Stimulated activated effector memory CD8-positive, alpha-beta T cell treated with anti-CD3 and anti-CD28 coated beads, Interleukin-12 subunit alpha, Interleukin-12 subunit beta, amount 100 ng/mL, for 72 hours (primary cell): ENCODE measurements around the gene PTPN23.
"Not testable (repeated sequence)": the region's sequence is repeated elsewhere in the genome, so short reads cannot be mapped to it uniquely, and the experiment has no call there.

Source experiments
- ATAC-seq: fragments of 150-1000 bp; cut with Tn5 transposase; 2 replicates; pipeline ENCODE4 v1.10.0; 2021
- DNase-seq, 2 donors: peaks; one replicate each; pipeline ENCODE4 v3.0.0; 2021 to 2022; ENCODE audit warnings: low spot score in 2 of 2
- H3K27ac Mint-ChIP-seq: one replicate; pipeline ENCODE4 v1.8.0; 2022; ENCODE audit warnings: mild to moderate bottlenecking, mixed read lengths
- H3K36me3 Mint-ChIP-seq: one replicate; pipeline ENCODE4 v1.8.0; 2022; ENCODE audit warnings: mild to moderate bottlenecking, mixed read lengths
- H3K4me1 Mint-ChIP-seq: one replicate; pipeline ENCODE4 v1.8.0; 2022; ENCODE audit warnings: mixed read lengths
- H3K4me3 Mint-ChIP-seq: one replicate; pipeline ENCODE4 v1.8.0; 2022; ENCODE audit warnings: mild to moderate bottlenecking, mixed read lengths
- H3K9me3 Mint-ChIP-seq: one replicate; pipeline ENCODE4 v1.8.0; 2022; ENCODE audit warnings: mixed read lengths

Gene PTPN23

GRCh38 chr3:47380601-47381316 is at the start of gene PTPN23:
Gene PTPN23, plus strand, starts transcription at chr3:47381021. Its CDS starts 76 bp downstream, at chr3:47381097.
- H3K9me3 Mint-ChIP-seq = no peaks in the 10 kb centered on the region
- ATAC-seq (peak; percentile 87), DNase-seq (peak; percentile 94 to 100)
- H3K36me3 Mint-ChIP-seq = peaks cover 50% of the 10 kb centered on the region
- peaks cover 60% of the 10 kb centered on the region for H3K4me1 Mint-ChIP-seq
- H3K4me3 Mint-ChIP-seq = peak within 1 kb of the TSS; percentile 95
- H3K27ac Mint-ChIP-seq = peak within 1 kb of the TSS; percentile 99

DNA sequence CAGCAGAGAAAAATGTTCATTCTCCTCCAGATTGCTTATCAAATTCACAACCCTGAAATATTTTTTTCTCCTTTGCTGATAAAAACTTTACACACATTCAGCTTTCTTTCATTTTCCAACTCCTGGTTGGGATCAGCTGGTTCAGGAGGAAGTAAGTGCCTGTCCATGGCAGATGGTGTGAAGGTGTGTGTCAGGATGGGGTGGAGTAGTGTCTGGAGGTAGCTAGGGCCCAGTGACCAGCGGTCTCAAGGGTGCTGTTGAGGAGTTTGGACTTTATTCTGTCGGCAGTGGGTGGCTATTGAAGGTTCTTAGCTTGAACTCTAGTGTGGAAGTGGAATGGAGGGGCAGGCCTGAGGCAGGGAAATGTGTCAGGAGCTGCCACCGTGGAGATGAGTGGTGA is 46.9 kb upstream of the PTPN23 start:
- peak overlapping the region; percentile 82 for H3K27ac Mint-ChIP-seq
- ATAC-seq = no peak
- peaks cover 93% of the 10 kb centered on the region for H3K36me3 Mint-ChIP-seq
- H3K4me1 Mint-ChIP-seq = peaks cover 12% of the 10 kb centered on the region
- no peak for DNase-seq
- H3K4me3 Mint-ChIP-seq = no peak overlapping the region
- H3K9me3 Mint-ChIP-seq = no peaks in the 10 kb centered on the region

- H3K36me3 Mint-ChIP-seq = peaks cover 80% of the 10 kb centered on the region
- ATAC-seq (no peak), DNase-seq (no peak)
- H3K27ac Mint-ChIP-seq = peak overlapping the region; percentile 56
- peaks cover 7% of the 10 kb centered on the region for H3K4me1 Mint-ChIP-seq
- no peak overlapping the region for H3K4me3 Mint-ChIP-seq
- H3K9me3 Mint-ChIP-seq = no peaks in the 10 kb centered on the region
Observed at GRCh38 chr3:47337656-47338055, 43.2 kb upstream of the PTPN23 start.

- Mint-ChIP-seq H3K4me3 (no peak overlapping the region), H3K36me3 (peaks cover 78% of the 10 kb centered on the region), H3K4me1 (no peaks in the 10 kb centered on the region), H3K9me3 (no peaks in the 10 kb centered on the region), H3K27ac (peak overlapping the region; percentile 54)
- DNase-seq (no peak), ATAC-seq (no peak)
Observed at GRCh38 chr3:47339951-47340350, 40.9 kb upstream of the PTPN23 start.

DNA sequence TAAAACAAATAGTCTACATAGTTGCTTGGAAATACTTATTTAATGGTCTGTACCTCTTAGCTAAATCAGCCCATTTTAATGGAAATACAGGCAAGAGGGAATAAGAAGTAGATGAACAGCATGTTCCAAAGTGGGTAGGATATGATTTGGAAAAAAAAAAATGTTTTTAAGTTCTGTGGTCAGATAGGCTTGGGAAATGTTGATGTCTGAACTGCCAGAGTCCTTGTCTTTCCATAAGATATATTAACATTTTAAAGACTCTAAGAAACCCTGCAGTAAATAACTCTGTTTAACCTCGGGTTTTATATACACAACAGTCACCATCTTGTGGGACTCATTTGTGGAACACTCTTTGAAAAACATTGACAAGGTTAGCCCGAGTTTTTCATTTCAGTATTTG is 40.0 kb upstream of the PTPN23 start:
- no peak overlapping the region for H3K27ac Mint-ChIP-seq
- peaks cover 72% of the 10 kb centered on the region for H3K36me3 Mint-ChIP-seq
- H3K9me3 Mint-ChIP-seq = no peaks in the 10 kb centered on the region
- no peak for DNase-seq
- ATAC-seq = no peak
- no peaks in the 10 kb centered on the region for H3K4me1 Mint-ChIP-seq
- H3K4me3 Mint-ChIP-seq = no peak overlapping the region

DNA sequence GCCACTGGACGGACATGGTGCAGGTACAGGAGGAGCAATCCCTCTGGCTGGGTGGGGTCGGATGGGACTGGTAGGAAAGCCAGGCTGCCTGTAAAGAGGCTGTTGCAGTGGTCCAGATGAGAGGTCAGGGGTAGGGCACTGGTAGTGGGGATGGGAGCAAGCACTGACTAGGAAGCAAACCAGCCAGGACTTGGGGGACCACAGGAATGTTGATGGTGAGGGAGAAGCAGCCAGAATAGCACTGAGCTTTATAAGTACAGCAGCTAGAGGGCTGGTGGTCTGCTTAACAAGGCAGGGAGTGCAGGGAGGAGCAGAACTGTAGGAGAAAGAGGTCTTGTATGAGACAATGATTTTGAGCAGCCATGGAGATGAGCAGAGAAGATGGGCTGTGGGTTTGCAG is 38.7 kb upstream of the PTPN23 start:
- no peak overlapping the region for H3K4me3 Mint-ChIP-seq
- no peak for DNase-seq
- H3K36me3 Mint-ChIP-seq = peaks cover 62% of the 10 kb centered on the region
- no peaks in the 10 kb centered on the region for H3K9me3 Mint-ChIP-seq
- no peaks in the 10 kb centered on the region for H3K4me1 Mint-ChIP-seq
- no peak for ATAC-seq
- peak overlapping the region; percentile 35 for H3K27ac Mint-ChIP-seq

DNA sequence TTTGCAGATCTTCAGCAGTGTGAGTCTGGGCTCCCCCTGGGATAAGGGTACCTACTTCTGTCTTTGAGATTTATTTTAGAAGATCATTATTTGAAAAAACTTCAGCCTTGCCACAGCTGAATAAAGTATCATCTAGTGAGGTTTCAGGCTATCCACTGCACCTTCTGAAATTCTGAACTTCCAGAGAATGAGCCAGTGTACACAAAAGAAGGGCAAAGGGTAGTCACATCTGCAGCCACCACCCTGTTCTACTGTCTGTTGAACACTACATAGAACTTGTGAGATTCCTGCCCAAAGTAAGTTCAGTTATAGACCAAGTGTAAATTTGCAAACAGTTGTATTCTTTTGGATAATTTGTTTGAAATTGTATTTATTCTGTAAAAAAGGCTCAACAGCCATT is 38.0 kb upstream of the PTPN23 start:
- no peak for ATAC-seq
- no peak for DNase-seq
- H3K27ac Mint-ChIP-seq = peak overlapping the region; percentile 35
- H3K4me1 Mint-ChIP-seq = no peaks in the 10 kb centered on the region
- peaks cover 56% of the 10 kb centered on the region for H3K36me3 Mint-ChIP-seq
- no peak overlapping the region for H3K4me3 Mint-ChIP-seq
- H3K9me3 Mint-ChIP-seq = no peaks in the 10 kb centered on the region

DNA sequence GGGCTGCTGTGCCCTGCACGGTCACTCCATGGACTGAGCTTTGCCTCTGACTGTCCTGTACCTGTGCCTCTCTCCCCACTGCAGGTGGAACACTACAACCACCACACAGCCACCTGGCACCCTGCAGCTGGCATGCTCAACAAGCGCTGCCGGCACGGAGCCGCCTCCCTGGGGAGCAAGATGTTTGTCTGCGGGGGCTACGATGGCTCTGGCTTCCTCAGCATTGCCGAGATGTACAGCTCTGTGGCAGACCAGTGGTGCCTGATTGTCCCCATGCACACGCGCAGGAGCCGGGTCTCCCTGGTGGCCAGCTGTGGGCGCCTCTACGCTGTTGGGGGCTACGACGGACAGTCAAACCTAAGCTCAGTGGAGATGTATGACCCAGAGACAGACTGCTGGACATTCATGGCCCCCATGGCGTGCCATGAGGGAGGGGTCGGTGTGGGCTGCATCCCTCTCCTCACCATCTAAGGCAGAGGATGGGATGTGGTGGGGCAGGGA is 37.3 kb upstream of the PTPN23 start:
- no peaks in the 10 kb centered on the region for H3K4me1 Mint-ChIP-seq
- no peak overlapping the region for H3K27ac Mint-ChIP-seq
- peak; percentile 14 for ATAC-seq
- H3K9me3 Mint-ChIP-seq = no peaks in the 10 kb centered on the region
- H3K36me3 Mint-ChIP-seq = peaks cover 50% of the 10 kb centered on the region
- DNase-seq = no peak
- H3K4me3 Mint-ChIP-seq = no peak overlapping the region

DNA sequence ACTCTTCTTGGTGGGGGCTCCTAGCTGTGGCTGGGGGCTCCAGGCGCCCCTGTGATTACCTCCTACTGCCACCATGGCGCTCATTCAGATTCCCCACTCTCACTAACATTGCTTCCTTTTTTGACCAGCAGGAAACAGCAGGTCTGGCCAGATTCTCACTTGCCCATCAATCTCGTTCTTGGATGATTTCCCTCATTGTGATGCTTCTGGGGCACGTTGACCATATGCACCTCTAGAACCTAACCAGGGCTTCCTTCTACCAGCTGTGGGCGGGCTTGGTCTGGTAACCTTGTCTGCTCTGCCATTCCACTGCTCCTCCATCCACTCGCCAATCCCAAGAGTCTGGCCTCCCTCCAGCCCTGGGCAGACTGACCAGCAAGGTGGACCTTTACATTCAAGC is 35.9 kb upstream of the PTPN23 start:
- Mint-ChIP-seq H3K4me3 (no peak overlapping the region), H3K36me3 (peaks cover 40% of the 10 kb centered on the region), H3K27ac (peak overlapping the region; percentile 78), H3K4me1 (no peaks in the 10 kb centered on the region), H3K9me3 (no peaks in the 10 kb centered on the region)
- no peak for ATAC-seq
- no peak for DNase-seq

DNA sequence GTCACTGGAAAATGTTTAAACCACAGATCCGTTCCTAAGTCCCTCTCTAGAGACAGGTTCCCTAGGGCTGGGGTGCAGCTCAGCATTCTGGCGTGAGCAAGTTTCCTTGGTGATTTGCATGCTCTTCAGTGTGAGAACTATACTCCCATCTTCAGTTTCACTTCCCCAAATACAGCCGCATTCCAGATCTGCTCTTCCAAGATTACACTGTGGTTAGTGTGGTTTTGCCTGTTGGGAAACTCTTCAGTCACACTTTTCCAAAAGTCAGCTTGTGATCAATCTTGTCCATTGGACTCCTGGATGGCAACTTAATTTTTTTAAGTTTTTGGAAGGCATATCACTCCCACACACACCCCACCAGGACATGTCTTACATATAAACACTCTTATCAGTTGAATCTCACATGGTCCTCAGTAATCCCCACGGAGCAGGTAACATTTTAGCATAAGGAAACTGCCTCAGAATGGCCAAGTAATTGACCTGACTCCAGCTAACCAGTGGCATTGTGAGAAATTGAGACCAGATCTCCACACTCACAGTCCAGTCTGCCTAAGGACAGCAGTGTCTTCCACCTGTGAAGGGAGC is 33.5 kb upstream of the PTPN23 start:
- no peak overlapping the region for H3K27ac Mint-ChIP-seq
- H3K9me3 Mint-ChIP-seq = no peaks in the 10 kb centered on the region
- no peak overlapping the region for H3K4me3 Mint-ChIP-seq
- no peaks in the 10 kb centered on the region for H3K4me1 Mint-ChIP-seq
- peaks cover 27% of the 10 kb centered on the region for H3K36me3 Mint-ChIP-seq
- DNase-seq (no peak), ATAC-seq (no peak)

DNA sequence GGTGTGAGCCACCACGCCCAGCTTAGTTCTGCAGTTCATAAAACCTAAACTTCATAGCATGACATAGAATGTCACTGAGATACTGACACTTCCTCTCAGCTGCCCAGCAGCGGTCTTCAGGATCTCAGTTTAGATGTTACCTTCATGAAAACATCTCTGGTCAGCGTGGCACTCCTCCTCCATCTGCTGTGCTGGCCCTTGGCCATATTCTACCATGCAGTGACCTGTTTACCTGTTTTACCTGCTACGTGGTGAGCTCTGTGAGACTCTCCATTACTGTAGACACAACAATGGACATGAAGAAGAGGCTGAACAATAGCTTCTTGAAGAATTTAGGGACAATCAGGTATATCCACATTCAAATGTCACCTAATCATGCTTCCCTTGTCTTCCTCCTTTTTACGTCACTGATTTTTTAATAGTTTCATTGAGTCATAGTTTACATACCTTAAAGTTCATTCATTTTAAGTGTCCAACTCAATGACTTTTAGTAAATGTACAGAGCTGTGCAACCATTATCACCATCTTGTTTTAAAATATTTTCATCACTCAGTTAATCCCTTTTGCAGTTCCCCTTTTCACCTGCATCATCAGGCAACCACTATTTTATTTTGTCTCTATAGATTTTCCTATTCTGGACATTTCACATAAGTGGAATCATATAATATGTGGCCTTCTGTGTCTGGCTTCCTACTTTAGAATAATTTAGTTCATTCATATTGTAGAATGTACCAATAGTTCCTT is 32.2 kb upstream of the PTPN23 start:
- Mint-ChIP-seq H3K27ac (no peak overlapping the region), H3K9me3 (no peaks in the 10 kb centered on the region), H3K4me3 (no peak overlapping the region), H3K36me3 (peaks cover 17% of the 10 kb centered on the region), H3K4me1 (no peaks in the 10 kb centered on the region)
- ATAC-seq (no peak), DNase-seq (no peak)

- DNase-seq (no peak), ATAC-seq (no peak)
- Mint-ChIP-seq H3K36me3 (peaks cover 1% of the 10 kb centered on the region), H3K4me1 (peaks cover 2% of the 10 kb centered on the region), H3K27ac (no peak overlapping the region), H3K4me3 (no peak overlapping the region), H3K9me3 (peaks cover 6% of the 10 kb centered on the region)
Observed at GRCh38 chr3:47355010-47355409, 25.8 kb upstream of the PTPN23 start.

DNA sequence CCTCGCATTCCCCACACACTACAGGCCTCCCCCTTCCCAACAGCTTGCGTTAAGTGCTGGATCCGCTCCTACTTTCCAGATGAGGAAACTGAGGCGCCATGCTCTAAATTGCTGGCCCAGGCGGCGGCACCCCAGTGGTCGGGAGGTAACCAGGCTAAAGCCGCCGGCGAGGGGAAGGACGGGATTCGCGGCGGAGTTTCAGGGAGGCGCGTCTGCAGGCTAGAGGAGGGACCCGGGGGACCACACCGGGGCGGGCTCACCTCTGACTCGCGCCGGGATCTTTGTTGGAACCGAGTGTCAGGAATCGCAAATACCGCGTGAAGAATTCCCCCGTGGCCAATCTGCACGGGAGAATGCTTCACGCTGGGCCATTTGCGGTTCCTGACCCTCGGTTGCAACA is 24.6 kb upstream of the PTPN23 start:
- Mint-ChIP-seq H3K36me3 (peaks cover 7% of the 10 kb centered on the region), H3K9me3 (peaks cover 10% of the 10 kb centered on the region), H3K27ac (no peak overlapping the region), H3K4me1 (peaks cover 7% of the 10 kb centered on the region), H3K4me3 (no peak overlapping the region)
- DNase-seq (no peak), ATAC-seq (no peak)

GRCh38 chr3:47359323-47359722 is 21.5 kb upstream of the PTPN23 start:
- Mint-ChIP-seq H3K9me3 (peaks cover 15% of the 10 kb centered on the region), H3K36me3 (peaks cover 7% of the 10 kb centered on the region), H3K4me1 (peaks cover 19% of the 10 kb centered on the region), H3K4me3 (no peak overlapping the region), H3K27ac (no peak overlapping the region)
- DNase-seq (no peak), ATAC-seq (no peak)

DNA sequence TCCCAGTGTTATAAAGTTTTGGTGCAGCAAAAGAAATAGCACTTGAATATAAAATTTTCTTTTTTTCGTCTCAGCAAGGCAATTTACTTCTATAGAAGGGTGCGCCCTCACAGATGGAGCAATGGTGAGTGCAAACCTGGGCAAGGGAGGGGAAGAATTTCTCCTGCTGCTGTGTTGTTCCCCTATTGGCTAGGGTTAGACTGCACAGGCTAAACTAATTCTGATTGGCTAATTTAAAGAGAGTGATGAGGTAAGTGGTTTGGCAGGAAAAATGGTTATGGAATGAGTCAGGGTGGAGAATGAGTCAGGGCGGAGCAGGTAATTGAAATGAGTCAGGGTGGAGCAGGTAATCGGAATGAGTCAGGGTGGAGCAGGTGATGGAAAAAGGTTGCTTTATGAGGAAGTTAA is 20.7 kb upstream of the PTPN23 start:
- Mint-ChIP-seq H3K4me1 (peaks cover 19% of the 10 kb centered on the region), H3K9me3 (peaks cover 15% of the 10 kb centered on the region)
- peak; percentile 37 for ATAC-seq
- not testable (repeated sequence) for H3K36me3 Mint-ChIP-seq, H3K27ac Mint-ChIP-seq, DNase-seq, H3K4me3 Mint-ChIP-seq

GRCh38 chr3:47362701-47363100 is 18.1 kb upstream of the PTPN23 start:
- Mint-ChIP-seq H3K4me1 (peaks cover 19% of the 10 kb centered on the region), H3K36me3 (peaks cover 7% of the 10 kb centered on the region), H3K4me3 (no peak overlapping the region), H3K27ac (peak overlapping the region; percentile 89), H3K9me3 (peaks cover 15% of the 10 kb centered on the region)
- ATAC-seq (no peak), DNase-seq (no peak)
